H1 (cell line): ENCODE results near the gene NDFIP2. TPM values are rescaled to one million over a fixed set of nuclear protein-coding genes. Genes with fewer than 3 reads are reported as not detected.

Experiments
- BCL11A ChIP-seq, 2 experiments: IDR thresholded peaks; one replicate each; pipeline ENCODE4 v1.6.1; 2011; ENCODE audit warnings: low read depth in 2 of 2, low read length in 2 of 2, mild to moderate bottlenecking in 2 of 2
- SP2 ChIP-seq: IDR thresholded peaks from 2 replicates; pipeline ENCODE4 v1.6.1; 2012; ENCODE audit warnings: mild to moderate bottlenecking, low read length, inconsistent platforms
- polyA plus RNA-seq, 7 experiments: library from polyadenylated mRNA; depleted of rRNA in 3 of 7; stranded (reverse) in 5 of 7; unstranded in 2 of 7; fragments of >200 nt in 5 of 7; fragments of 200-250 nt in 2 of 7; gene quantifications; 1 replicate in 5 of 7; 2 replicates in 1 of 7; 4 replicates in 1 of 7; pipeline versions ENCODE4 v1.2.1 to v1.2.3, GENCODE V29; 2011 to 2013; ENCODE audit warnings: missing spikeins in 2 of 7, mixed read lengths in 2 of 7
- total RNA-seq: library from RNA; stranded (reverse); fragmentation: NEBNext Ultra II Directional; extraction: Animal tissue kit (Norgen Biotek cat#: 25700); gene quantifications from 2 replicates; pipeline ENCODE4 v1.2.1, GENCODE V29; 2021

Gene NDFIP2
- total and polyA plus RNA-seq, 2 of the 8 experiments (the other 6 are each of a cell fraction or from before 2014, with no cell fraction given): 11.1 to 32.9 TPM

DNA sequence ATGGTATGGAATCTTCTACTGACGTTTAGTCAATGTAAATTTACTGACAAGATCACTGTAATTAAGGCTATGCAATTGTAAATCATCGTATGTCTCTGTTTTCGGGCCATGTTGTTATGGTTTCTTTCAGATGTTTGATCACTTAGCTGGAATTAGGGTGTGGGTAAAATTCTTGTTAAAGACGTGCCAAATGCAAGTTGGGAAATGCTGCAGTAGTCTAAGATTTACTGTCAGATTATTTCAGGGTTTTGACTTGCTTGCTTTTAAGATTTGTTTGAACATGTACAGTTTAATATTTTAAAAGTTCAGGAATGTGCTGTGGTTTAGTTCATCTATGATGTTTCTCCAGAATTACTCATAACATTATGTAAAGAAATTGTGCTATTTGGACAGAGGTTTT, 10.8 kb downstream of the NDFIP2 start (continued):
- no peak for TF ChIP-seq BCL11A (IDR thresholded peaks at IDR 0.05; ENCODE audit: low read depth in 2 of 2, low read length in 2 of 2)
- TF ChIP-seq SP2: no peak
